Activated T-cell treated with anti-CD3 and anti-CD28 coated beads, Interleukin-2, amount 50 U/mL, for 1 hour (primary cell): ENCODE results near the gene SND1.

Experiments
- DNase-seq: peaks from one replicate; pipeline ENCODE4 v3.0.0-alpha.2; 2020

SND1 gene

GRCh38 chr7:127776776-127777386, 124.9 kb downstream of the SND1 start:
- no peak for DNase-seq

- no peak for DNase-seq
These were observed 128.5 kb downstream of the SND1 start for GRCh38 chr7:127780489-127780888.

DNA sequence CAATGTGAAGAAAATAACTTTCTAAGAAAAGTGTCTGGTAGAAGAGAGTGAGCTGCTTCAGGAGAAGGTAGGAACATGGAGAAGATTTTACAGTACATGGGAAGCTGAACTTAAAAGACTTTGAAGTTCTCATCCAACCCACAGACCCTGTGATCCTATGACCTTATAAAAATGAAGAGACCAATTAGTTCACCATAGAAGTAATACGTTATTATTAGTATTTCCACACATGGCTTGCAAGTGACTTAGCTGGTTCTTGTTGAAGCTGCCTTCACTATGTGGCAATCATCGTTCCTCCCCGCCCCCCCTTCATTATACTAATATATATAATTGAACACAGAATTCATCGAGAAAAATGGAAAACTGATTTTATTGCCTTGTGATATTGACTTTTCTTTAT, 129.1 kb downstream of the SND1 start:
- DNase-seq = no peak

- no peak for DNase-seq
These were observed 130.1 kb downstream of the SND1 start for GRCh38 chr7:127782075-127782474.

- DNase-seq = no peak
These were observed 130.9 kb downstream of the SND1 start for GRCh38 chr7:127782654-127783559.

- no peak for DNase-seq
These were observed 134.2 kb downstream of the SND1 start for GRCh38 chr7:127786184-127786583.

GRCh38 chr7:127789031-127789430, 137.0 kb downstream of the SND1 start:
- no peak for DNase-seq

GRCh38 chr7:127791446-127792189, 139.6 kb downstream of the SND1 start:
- no peak for DNase-seq

DNA sequence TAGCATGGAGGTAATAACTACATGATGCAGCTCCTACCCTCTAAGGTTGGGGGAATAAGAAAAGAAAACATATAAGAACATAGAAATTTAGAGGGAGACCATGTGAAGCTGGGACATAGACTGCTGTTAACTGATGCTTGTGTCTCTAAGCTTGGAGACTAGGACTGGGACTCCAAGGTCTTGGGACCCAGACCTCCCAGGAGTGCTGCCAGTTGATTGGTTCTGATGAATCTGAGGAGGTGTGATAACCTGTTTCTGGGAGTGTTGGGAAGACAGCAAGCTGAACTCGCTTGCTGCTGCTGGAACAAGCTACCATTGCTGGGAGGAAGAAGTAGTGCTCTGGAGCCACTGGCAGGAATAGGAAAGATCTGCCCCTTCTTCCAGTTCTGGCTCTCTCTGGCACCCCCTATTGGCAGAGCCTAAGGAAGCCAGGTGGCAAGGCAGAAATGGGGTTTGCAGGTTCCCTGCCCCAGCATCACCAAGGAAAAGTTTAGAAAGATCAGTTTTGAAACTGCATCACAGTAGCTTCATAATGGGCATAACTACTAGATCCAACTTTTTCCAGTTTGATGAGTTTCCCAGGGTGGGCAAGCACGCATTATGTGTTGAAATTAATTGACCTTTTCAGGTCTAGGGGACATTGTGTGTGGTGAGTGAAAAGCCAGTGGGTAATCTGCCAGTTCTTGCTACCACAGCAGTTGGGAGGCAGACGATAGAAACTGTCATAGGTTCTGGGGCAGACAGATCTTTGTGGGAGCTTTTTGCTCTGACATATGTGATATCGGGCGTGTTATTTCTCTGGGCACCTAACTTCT, 140.7 kb downstream of the SND1 start:
- DNase-seq = peak; percentile 21

GRCh38 chr7:127793582-127793981, 141.6 kb downstream of the SND1 start:
- no peak for DNase-seq

GRCh38 chr7:127794136-127794535, 142.1 kb downstream of the SND1 start:
- no peak for DNase-seq

GRCh38 chr7:127794551-127794950, 142.6 kb downstream of the SND1 start:
- no peak for DNase-seq

- DNase-seq = no peak
These were observed 146.0 kb downstream of the SND1 start for GRCh38 chr7:127798023-127798422.

DNA sequence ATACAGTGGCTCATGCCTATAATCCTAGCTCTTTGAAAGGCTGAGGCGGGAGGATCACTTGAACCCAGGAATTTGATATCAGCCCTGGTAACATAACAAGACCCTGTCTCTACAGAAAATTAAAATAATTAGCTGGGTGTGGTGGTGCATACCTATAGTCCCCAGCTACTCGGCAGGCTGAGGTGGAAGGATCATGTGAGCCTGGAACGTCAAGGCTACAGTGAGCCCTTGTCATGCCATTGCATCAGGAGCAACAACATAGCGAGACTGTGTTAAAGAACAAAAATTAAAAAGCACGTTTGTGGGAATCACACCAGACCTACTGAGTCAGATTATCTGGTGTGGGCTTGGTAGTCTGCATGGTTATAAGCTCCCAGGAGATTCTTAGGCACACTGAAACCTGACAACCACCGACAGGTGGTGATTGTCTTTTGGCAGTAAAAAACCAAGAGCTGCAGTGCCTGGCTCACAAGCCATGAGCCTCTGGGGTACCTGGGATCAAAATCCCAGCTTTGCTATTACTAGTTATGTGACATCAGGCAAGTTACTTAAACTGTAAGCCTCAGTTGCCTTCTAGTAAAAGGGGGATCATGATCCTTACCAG, 146.9 kb downstream of the SND1 start:
- DNase-seq = no peak

DNA sequence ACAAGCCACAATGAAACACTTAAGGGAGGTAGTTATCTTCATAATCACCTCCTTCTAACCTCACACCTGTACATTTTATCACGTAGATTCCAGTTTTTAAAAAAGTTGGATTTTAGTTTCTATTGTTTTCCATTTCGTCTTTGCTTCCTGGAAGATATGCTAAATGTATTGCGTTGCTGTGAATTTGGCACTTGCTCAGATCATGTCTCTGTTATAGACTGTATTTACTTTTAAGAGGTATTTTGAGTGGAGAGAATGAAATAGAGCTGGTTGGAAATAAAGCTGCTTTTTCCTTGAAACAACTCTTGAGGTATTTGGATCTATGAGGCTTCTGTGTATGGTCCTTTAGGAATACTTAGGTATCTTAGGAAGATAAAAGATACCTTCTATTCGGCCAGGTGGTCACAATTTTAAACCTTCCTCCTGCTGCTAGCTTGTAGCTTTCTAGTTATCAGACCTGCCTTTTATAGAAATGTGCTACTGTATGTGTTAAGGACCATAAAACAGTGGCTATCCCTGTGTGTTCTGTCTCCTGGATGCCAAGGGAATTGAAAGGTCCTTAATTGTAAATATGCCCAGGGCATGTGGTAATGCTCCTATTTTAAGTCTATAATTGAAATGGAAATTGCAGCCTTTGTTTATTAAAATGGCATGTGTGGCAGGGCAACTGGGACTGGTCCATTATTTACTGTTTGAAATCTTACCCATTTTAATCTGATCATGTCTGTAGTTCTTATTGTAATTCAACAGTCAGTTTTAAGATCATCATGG, 147.7 kb downstream of the SND1 start:
- DNase-seq = no peak

DNA sequence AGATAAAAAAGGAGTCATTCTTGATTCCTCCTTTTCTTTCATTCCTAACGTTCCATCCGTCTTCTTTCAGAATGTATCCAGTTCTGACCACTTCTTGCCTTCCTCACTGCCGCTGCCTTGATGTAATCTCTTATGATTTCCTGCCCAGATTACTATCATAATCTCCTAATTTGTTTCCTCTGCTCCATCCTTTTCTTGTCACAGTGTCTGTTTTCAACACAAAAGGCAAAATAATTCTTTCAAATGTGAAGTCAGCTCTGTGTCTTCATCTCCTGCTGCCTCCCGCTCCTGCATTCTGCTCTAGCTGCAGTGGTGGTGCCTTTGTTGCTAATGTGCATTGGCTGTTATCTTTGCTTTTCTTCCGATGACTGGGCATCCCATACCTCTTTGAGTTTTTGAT, 150.9 kb downstream of the SND1 start:
- DNase-seq = no peak

GRCh38 chr7:127803626-127804025, 151.6 kb downstream of the SND1 start:
- no peak for DNase-seq

- no peak for DNase-seq
These were observed 155.3 kb downstream of the SND1 start for GRCh38 chr7:127807340-127807739.

DNA sequence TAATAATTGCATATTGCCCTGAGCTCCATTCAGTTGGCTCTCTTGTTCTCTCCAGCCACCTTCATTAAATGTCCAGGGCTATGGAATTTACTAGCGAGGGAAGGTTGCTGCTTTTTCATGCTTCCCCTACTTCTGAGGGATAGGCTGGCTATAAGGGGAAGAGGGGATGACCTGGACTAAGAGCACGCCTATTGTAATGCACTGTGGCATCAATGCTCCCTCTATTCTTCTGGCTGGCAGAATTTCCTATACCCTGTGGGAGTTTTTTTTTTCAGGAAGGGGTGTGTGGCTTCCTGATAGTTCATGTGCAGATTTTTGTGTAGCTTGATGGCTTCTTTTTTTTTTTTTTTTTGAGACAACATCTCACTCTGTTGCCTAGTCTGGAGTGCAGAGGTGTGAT, 155.8 kb downstream of the SND1 start:
- DNase-seq = no peak

DNA sequence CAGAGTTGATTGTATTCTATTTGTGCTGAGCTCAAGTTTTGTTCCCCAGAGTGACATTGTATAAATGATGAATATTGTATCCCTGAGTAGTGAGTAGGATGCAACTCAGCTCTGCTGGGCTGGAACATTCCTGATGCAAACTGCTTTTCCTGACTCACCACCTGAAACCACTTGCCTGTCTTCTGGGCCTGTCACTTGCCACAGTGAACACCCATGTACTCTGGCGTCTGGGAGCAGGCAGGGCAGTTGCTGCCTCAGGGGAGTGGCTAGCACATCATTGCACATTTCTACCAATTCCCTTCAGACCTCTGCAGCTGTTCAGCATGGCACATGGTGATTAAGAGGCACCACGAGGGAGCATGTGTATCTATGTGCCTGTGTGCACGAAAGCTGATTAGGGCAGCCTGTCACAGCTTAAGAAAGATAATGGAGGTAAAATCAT, 157.3 kb downstream of the SND1 start:
- DNase-seq = no peak

DNA sequence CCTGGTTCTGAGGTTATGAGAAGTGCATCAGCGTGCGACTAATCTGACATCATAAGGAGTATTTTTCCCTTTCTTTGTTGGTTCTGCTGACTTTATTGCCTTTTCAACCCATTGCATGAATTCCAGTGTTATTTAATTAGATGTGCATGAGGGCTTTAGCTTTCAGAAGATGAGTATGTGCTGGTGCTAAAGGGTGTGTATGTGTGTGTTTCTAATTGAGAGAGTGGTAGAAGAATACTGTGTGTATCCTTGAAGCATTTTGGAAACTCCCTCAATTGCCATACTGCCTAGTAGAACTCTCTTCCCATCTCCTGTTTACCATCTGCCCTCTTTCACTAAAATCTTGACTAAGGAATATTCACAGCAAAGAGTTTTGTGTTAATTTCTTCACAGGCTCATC, 158.1 kb downstream of the SND1 start:
- DNase-seq = no peak
